HL-60 (cell line): ENCODE measurements around the gene BIRC3.

ENCODE experiments used
- DNase-seq, 2 experiments: peaks; one replicate each; pipeline ENCODE4 v3.0.0-alpha.2; 2010 to 2020; ENCODE audit warnings: low read depth in 1 of 2, low spot score in 1 of 2
- H3K27ac ChIP-seq: fragments of 250-450 bp; sonication (Bioruptor Pico); replicated peaks from 2 replicates; pipeline ENCODE4 v1.5.1; 2020; ENCODE audit warnings: mild to moderate bottlenecking, moderate library complexity
- H3K27me3 ChIP-seq: fragments of 250-450 bp; sonication (Bioruptor Pico); 2 replicates; pipeline ENCODE4 v1.5.1; 2021; ENCODE audit warnings: mild to moderate bottlenecking, moderate library complexity; ENCODE audit not compliant: insufficient read depth, poor library complexity, severe bottlenecking
- H3K4me3 ChIP-seq: replicated peaks from 2 replicates; pipeline ENCODE4 v1.5.1; 2011; ENCODE audit warnings: mild to moderate bottlenecking, control low read depth, low read length; ENCODE audit not compliant: insufficient read depth
- GABPA ChIP-seq: IDR thresholded peaks from 2 replicates; pipeline ENCODE4 v1.6.1; 2012; ENCODE audit warnings: low read depth
- POLR2AphosphoS5 ChIP-seq: IDR thresholded peaks from 2 replicates; pipeline ENCODE4 v1.6.1; 2012; ENCODE audit warnings: low read depth
- SPI1 ChIP-seq: IDR thresholded peaks from 2 replicates; pipeline ENCODE4 v1.6.1; 2012; ENCODE audit warnings: low read depth, mild to moderate bottlenecking, borderline replicate concordance
- TF ChIP-seq, protein P1 (sequence below): IDR thresholded peaks from 2 replicates; pipeline ENCODE4 v1.6.1; 2012; ENCODE audit warnings: low read depth; ENCODE audit not compliant: insufficient replicate concordance
- TF ChIP-seq, protein P2 (sequence below): IDR thresholded peaks from one replicate; pipeline ENCODE4 v1.5.1; 2011; ENCODE audit warnings: low read length, control low read depth, inconsistent platforms; ENCODE audit not compliant: insufficient read depth

BIRC3 gene

DNA sequence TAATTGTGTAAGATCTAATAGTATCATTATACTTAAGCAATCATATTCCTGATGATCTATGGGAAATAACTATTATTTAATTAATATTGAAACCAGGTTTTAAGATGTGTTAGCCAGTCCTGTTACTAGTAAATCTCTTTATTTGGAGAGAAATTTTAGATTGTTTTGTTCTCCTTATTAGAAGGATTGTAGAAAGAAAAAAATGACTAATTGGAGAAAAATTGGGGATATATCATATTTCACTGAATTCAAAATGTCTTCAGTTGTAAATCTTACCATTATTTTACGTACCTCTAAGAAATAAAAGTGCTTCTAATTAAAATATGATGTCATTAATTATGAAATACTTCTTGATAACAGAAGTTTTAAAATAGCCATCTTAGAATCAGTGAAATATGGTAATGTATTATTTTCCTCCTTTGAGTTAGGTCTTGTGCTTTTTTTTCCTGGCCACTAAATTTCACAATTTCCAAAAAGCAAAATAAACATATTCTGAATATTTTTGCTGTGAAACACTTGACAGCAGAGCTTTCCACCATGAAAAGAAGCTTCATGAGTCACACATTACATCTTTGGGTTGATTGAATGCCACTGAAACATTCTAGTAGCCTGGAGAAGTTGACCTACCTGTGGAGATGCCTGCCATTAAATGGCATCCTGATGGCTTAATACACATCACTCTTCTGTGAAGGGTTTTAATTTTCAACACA, 6.4 kb downstream of the BIRC3 start:
- no peak overlapping the region for H3K27ac ChIP-seq
- TF ChIP-seq, protein P1, sequence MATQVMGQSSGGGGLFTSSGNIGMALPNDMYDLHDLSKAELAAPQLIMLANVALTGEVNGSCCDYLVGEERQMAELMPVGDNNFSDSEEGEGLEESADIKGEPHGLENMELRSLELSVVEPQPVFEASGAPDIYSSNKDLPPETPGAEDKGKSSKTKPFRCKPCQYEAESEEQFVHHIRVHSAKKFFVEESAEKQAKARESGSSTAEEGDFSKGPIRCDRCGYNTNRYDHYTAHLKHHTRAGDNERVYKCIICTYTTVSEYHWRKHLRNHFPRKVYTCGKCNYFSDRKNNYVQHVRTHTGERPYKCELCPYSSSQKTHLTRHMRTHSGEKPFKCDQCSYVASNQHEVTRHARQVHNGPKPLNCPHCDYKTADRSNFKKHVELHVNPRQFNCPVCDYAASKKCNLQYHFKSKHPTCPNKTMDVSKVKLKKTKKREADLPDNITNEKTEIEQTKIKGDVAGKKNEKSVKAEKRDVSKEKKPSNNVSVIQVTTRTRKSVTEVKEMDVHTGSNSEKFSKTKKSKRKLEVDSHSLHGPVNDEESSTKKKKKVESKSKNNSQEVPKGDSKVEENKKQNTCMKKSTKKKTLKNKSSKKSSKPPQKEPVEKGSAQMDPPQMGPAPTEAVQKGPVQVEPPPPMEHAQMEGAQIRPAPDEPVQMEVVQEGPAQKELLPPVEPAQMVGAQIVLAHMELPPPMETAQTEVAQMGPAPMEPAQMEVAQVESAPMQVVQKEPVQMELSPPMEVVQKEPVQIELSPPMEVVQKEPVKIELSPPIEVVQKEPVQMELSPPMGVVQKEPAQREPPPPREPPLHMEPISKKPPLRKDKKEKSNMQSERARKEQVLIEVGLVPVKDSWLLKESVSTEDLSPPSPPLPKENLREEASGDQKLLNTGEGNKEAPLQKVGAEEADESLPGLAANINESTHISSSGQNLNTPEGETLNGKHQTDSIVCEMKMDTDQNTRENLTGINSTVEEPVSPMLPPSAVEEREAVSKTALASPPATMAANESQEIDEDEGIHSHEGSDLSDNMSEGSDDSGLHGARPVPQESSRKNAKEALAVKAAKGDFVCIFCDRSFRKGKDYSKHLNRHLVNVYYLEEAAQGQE = no peak
- TF ChIP-seq POLR2AphosphoS5 (no peak), GABPA (no peak), SPI1 (no peak)
- TF ChIP-seq, protein P2, sequence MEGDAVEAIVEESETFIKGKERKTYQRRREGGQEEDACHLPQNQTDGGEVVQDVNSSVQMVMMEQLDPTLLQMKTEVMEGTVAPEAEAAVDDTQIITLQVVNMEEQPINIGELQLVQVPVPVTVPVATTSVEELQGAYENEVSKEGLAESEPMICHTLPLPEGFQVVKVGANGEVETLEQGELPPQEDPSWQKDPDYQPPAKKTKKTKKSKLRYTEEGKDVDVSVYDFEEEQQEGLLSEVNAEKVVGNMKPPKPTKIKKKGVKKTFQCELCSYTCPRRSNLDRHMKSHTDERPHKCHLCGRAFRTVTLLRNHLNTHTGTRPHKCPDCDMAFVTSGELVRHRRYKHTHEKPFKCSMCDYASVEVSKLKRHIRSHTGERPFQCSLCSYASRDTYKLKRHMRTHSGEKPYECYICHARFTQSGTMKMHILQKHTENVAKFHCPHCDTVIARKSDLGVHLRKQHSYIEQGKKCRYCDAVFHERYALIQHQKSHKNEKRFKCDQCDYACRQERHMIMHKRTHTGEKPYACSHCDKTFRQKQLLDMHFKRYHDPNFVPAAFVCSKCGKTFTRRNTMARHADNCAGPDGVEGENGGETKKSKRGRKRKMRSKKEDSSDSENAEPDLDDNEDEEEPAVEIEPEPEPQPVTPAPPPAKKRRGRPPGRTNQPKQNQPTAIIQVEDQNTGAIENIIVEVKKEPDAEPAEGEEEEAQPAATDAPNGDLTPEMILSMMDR = no peak
- DNase-seq = no peak

DNA sequence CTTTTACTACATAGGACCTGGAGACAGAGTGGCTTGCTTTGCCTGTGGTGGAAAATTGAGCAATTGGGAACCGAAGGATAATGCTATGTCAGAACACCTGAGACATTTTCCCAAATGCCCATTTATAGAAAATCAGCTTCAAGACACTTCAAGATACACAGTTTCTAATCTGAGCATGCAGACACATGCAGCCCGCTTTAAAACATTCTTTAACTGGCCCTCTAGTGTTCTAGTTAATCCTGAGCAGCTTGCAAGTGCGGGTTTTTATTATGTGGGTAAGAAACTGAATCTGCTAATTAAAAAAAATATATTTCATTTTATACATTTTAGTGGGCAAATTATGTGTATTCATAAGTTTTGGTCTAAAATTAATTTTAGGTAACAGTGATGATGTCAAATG, 7.8 kb downstream of the BIRC3 start:
- TF ChIP-seq GABPA (no peak), SPI1 (no peak), POLR2AphosphoS5 (no peak)
- TF ChIP-seq, protein P2 = no peak
- TF ChIP-seq, protein P1 = no peak
- no peaks in the 10 kb centered on the region for H3K27me3 ChIP-seq
- H3K4me3 ChIP-seq = no peak overlapping the region
- no peak overlapping the region for H3K27ac ChIP-seq
- no peak for DNase-seq

More for the DNA sequence above, 6.4 kb downstream of the BIRC3 start:
- H3K27me3 ChIP-seq = no peaks in the 10 kb centered on the region
- H3K4me3 ChIP-seq = no peak overlapping the region

DNA sequence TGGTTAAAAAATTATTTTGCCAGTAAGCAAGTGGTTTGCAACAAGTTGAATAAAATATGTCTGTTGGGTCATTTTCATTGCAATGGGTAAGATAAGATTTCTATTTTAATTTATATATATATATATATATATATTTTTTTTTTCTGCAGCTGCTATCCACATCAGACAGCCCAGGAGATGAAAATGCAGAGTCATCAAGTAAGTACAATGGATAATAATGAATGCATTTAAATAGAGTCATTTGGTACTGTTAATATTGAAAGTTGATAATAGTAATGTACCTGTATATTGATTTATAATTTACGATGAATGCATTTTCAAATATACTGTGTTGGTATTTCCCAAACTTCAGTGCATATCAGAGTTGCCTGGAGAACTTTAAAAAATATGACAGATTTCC, 11.5 kb downstream of the BIRC3 start:
- no peak overlapping the region for H3K27ac ChIP-seq
- no peaks in the 10 kb centered on the region for H3K27me3 ChIP-seq
- no peak overlapping the region for H3K4me3 ChIP-seq
- TF ChIP-seq, protein P2 = no peak
- TF ChIP-seq, protein P1 = no peak
- TF ChIP-seq SPI1 (no peak), POLR2AphosphoS5 (no peak), GABPA (no peak)
- no peak for DNase-seq
